Measurements from ENCODE around the gene PRDM16. TPM values are rescaled to one million over a fixed set of nuclear protein-coding genes. Genes with fewer than 3 reads are reported as not detected.
A peak's percentile ranks its signal among the peaks of the same experiment; 100 is the strongest.

PRDM16 gene
- total and polyA plus RNA-seq, 2 of the 13 experiments (the other 11 are each of a cell fraction or from before 2014, with no cell fraction given): 0.15 to 0.81 TPM

GRCh38 chr1:3308053-3308452 is 239.1 kb downstream of the PRDM16 start (continued):
- TF ChIP-seq ZHX1 (CRISPR knock-in tag; IDR thresholded peaks at IDR 0.05; ENCODE audit: low read depth) (no peak), ZMYM3 (CRISPR knock-in tag; IDR thresholded peaks at IDR 0.05) (no peak), KDM2A (CRISPR knock-in tag; IDR thresholded peaks at IDR 0.05; ENCODE audit: borderline replicate concordance, low read depth) (no peak), ATRX (CRISPR knock-in tag; IDR thresholded peaks at IDR 0.05; ENCODE audit: borderline replicate concordance) (no peak), ZNF468 (CRISPR knock-in tag; IDR thresholded peaks at IDR 0.05) (no peak), ASH2L (IDR thresholded peaks at IDR 0.05; ENCODE audit: insufficient read length, low read depth, low read length) (no peak)

DNA sequence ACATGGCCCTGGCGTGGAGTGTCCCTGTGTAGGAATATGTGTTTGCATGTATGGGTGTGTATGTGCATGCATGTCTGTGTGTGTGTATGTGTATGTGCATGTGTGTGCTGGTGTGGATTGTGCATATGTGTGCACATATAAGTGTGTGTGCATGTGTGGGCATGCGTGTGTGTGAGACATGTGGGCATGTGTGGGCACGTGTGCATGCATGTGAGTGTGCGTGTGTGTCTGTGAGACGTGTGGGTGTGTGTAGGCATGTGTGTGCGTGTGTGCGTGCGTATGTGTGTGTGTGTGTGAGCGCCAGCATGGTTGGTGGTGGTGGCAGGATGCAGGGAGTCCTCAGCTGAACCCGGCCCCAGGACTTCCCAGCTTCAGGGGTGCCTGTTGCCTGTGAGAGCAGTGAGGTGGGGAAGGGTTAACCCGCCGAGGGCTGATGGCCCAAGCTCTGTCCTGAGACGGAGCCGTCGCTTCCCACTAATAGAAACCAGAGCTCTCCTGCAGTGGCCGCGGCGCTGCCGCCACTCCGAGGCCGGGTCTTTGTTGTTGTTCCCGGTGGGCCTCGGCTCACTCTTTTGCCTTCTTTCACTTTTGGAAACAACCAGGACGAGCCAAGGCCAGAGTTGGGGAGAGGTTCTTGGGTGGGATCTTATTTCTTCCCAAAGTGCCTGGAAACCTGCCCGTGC is 241.9 kb downstream of the PRDM16 start:
- H2AFZ ChIP-seq (ENCODE audit: low read length): no peak overlapping the region
- H4K20me1 ChIP-seq (ENCODE audit: insufficient read depth, low read length): no peaks in the 10 kb centered on the region
- no peak overlapping the region for H3K4me2 ChIP-seq (ENCODE audit: low read depth, low read length)
- no peaks in the 10 kb centered on the region for H3K36me3 ChIP-seq (replicated peaks in 1 of 2; ENCODE audit: control insufficient read depth in 1 of 2, insufficient read depth in 2 of 2, low read length in 2 of 2)
- H3K4me1 ChIP-seq (ENCODE audit: insufficient read depth, low read length): peaks cover 20% of the 10 kb centered on the region
- intact Hi-C loops (cut with micrococcal nuclease; ENCODE audit: unreplicated experiment): no loop called here
- H3K9ac ChIP-seq (ENCODE audit: insufficient read depth, low read depth, low read length): no peak overlapping the region
- H3K4me3 ChIP-seq (replicated peaks in 1 of 3; ENCODE audit: insufficient read depth in 1 of 3, low read depth in 2 of 3, low read length in 3 of 3): no peak overlapping the region
- FAIRE-seq (no peak), DNase-seq (ENCODE audit: low spot score) (no peak), ATAC-seq (no peak)
- no peaks in the 10 kb centered on the region for H3K79me2 ChIP-seq (ENCODE audit: insufficient read depth, low read length)
- ChIA-PET CTCF (ENCODE audit: low intra/inter-chr PET ratio, low total read pairs) (no interaction called here), POLR2A (interaction anchor here (1.3 kb wide), 1 partner anchor 10 kb away, joined by 4 read pairs; no protein-coding TSS in a partner anchor)
- TF ChIP-seq, protein P1, sequence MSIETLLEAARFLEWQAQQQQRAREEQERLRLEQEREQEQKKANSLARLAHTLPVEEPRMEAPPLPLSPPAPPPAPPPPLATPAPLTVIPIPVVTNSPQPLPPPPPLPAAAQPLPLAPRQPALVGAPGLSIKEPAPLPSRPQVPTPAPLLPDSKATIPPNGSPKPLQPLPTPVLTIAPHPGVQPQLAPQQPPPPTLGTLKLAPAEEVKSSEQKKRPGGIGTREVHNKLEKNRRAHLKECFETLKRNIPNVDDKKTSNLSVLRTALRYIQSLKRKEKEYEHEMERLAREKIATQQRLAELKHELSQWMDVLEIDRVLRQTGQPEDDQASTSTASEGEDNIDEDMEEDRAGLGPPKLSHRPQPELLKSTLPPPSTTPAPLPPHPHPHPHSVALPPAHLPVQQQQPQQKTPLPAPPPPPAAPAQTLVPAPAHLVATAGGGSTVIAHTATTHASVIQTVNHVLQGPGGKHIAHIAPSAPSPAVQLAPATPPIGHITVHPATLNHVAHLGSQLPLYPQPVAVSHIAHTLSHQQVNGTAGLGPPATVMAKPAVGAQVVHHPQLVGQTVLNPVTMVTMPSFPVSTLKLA (IDR thresholded peaks at IDR 0.05): peak; percentile 71
- TF ChIP-seq SUZ12 (IDR thresholded peaks at IDR 0.05; ENCODE audit: low read depth, low read length) (no peak), AHR (CRISPR knock-in tag; IDR thresholded peaks at IDR 0.05) (no peak), MAF1 (CRISPR knock-in tag; IDR thresholded peaks at IDR 0.05; ENCODE audit: borderline replicate concordance) (no peak)
- no peaks in the 10 kb centered on the region for H3K27me3 ChIP-seq (ENCODE audit: control insufficient read depth in 1 of 2, insufficient read depth in 2 of 2, low read length in 2 of 2)
- H3K9me3 ChIP-seq (ENCODE audit: low read length): no peaks in the 10 kb centered on the region
- H3K27ac ChIP-seq (ENCODE audit: extremely low read length, insufficient read depth, low read length): no peak overlapping the region
- 94% methylated on average over 23 of the region's 25 CpGs for WGBS (ENCODE audit: low lambda C conversion rate)
- in situ Hi-C loops (cut with HindIII; ENCODE audit: extremely low pct_ligation_motif_present, low pct_unique_long_range_greater_than_20kb): no loop called here
- BruUV-seq (replicated peaks): no TSS peak
